IMR-90 (cell line): ENCODE data around the gene XAB2. TPM values are rescaled to one million over a fixed set of nuclear protein-coding genes. Genes with fewer than 3 reads are reported as not detected.

Experiments used
- ATAC-seq: fragments of 200-7000 bp; cut with Tn5 transposase; 2 replicates; pipeline ENCODE4 v1.9.1; 2020; ENCODE audit warnings: low read depth, mild to moderate bottlenecking, moderate library complexity
- BruUV-seq: library from RNA; stranded (reverse); fragments of 400-500 nt; replicated peaks from 2 replicates; lab custom pipeline; 2021; lab: Mats Ljungman, UMichigan
- CTCF ChIA-PET: fragments of 300-600 bp; formaldehyde crosslinking; extraction: SDS; loops from one replicate; lab custom pipeline; 2021; ENCODE audit warnings: antibody characterized with exemption; lab: Yijun Ruan, JAX
- POLR2A ChIA-PET: fragments of 300-600 bp; sonication (Branson Sonifier 250); formaldehyde crosslinking; loops from one replicate; lab custom pipeline; 2022; ENCODE audit warnings: antibody characterized with exemption; ENCODE audit not compliant: unreplicated experiment; lab: Charles Lee
- DNase-seq: peaks from one replicate; pipeline ENCODE4 v3.0.0; 2013
- H2AFZ ChIP-seq: replicated peaks from 2 replicates; pipeline ENCODE3; 2013; ENCODE audit warnings: low read length, mild to moderate bottlenecking; ENCODE audit not compliant: poor library complexity
- H2AK5ac ChIP-seq: 2 replicates; pipeline ENCODE4 v1.6.1; 2013; ENCODE audit warnings: low read depth, low read length, inconsistent platforms
- H2AK9ac ChIP-seq: replicated peaks from 2 replicates; pipeline ENCODE3; 2013; ENCODE audit warnings: mild to moderate bottlenecking, low read depth, low read length, moderate library complexity; ENCODE audit not compliant: poor library complexity
- H2BK120ac ChIP-seq: 2 replicates; pipeline ENCODE4 v1.6.1; 2013; ENCODE audit warnings: low read depth, low read length, inconsistent platforms
- H2BK15ac ChIP-seq: 3 replicates; pipeline ENCODE4 v1.6.1; 2013; ENCODE audit warnings: low read depth, low read length, inconsistent platforms
- H2BK20ac ChIP-seq: 2 replicates; pipeline ENCODE4 v1.6.1; 2013; ENCODE audit warnings: low read depth, mild to moderate bottlenecking, inconsistent platforms, low read length, moderate library complexity
- H2BK5ac ChIP-seq: 2 replicates; pipeline ENCODE4 v1.6.1; 2013; ENCODE audit warnings: mild to moderate bottlenecking, low read depth, low read length, inconsistent platforms; ENCODE audit not compliant: poor library complexity, severe bottlenecking
- H3K14ac ChIP-seq: replicated peaks from 2 replicates; pipeline ENCODE4 v1.6.1; 2013; ENCODE audit warnings: low read depth, low read length, inconsistent platforms
- H3K18ac ChIP-seq: 2 replicates; pipeline ENCODE4 v1.6.1; 2013; ENCODE audit warnings: low read depth, low read length, control low read depth
- H3K23ac ChIP-seq: 2 replicates; pipeline ENCODE4 v1.6.1; 2013; ENCODE audit warnings: low read depth, low read length, inconsistent platforms
- H3K27ac ChIP-seq: 2 replicates; pipeline ENCODE4 v1.5.1; 2013; ENCODE audit warnings: mild to moderate bottlenecking, control low read depth, low read length; ENCODE audit not compliant: insufficient read depth
- H3K27me3 ChIP-seq: 2 replicates; pipeline ENCODE4 v1.6.1; 2013; ENCODE audit warnings: low read length; ENCODE audit not compliant: control insufficient read depth, insufficient read depth
- H3K36me3 ChIP-seq: 2 replicates; pipeline ENCODE4 v1.6.1; 2013; ENCODE audit warnings: low read length, mixed read lengths; ENCODE audit not compliant: control insufficient read depth, insufficient read depth
- H3K4ac ChIP-seq: 2 replicates; pipeline ENCODE4 v1.6.1; 2013; ENCODE audit warnings: low read depth, low read length, inconsistent platforms
- H3K4me1 ChIP-seq: 2 replicates; pipeline ENCODE4 v1.6.1; 2013; ENCODE audit warnings: low read length, mixed read lengths; ENCODE audit not compliant: control insufficient read depth, insufficient read depth
- H3K4me2 ChIP-seq: 2 replicates; pipeline ENCODE4 v1.6.1; 2013; ENCODE audit warnings: low read depth, mild to moderate bottlenecking, control low read depth, low read length, moderate library complexity
- H3K4me3 ChIP-seq: 2 replicates; pipeline ENCODE4 v1.5.1; 2013; ENCODE audit warnings: low read depth, mild to moderate bottlenecking, control low read depth, low read length, moderate library complexity; ENCODE audit not compliant: insufficient read depth
- H3K56ac ChIP-seq: 2 replicates; pipeline ENCODE4 v1.6.1; 2013; ENCODE audit warnings: low read length, inconsistent platforms; ENCODE audit not compliant: insufficient read depth; ENCODE audit errors: extremely low read depth
- H3K79me1 ChIP-seq, 2 experiments: 2 replicates each; pipeline ENCODE4 v1.6.1; 2013; ENCODE audit warnings: low read length in 2 of 2, inconsistent platforms in 1 of 2, low read depth in 1 of 2
- H3K9ac ChIP-seq: 2 replicates; pipeline ENCODE4 v1.6.1; 2013; ENCODE audit warnings: low read depth, low read length, control low read depth
- H3K9me1 ChIP-seq: 2 replicates; pipeline ENCODE4 v1.6.1; 2013; ENCODE audit warnings: low read length, inconsistent platforms; ENCODE audit not compliant: insufficient read depth
- H3K9me3 ChIP-seq: 2 replicates; pipeline ENCODE4 v1.6.1; 2013; ENCODE audit warnings: low read length; ENCODE audit not compliant: control insufficient read depth, insufficient read depth
- H4K20me1 ChIP-seq: 2 replicates; pipeline ENCODE4 v1.6.1; 2013; ENCODE audit warnings: low read length, inconsistent platforms; ENCODE audit not compliant: insufficient read depth
- H4K5ac ChIP-seq: 2 replicates; pipeline ENCODE4 v1.6.1; 2013; ENCODE audit warnings: mild to moderate bottlenecking, low read depth, low read length, control low read depth
- H4K8ac ChIP-seq, 2 experiments: 2 replicates each; pipeline ENCODE4 v1.6.1; 2013; ENCODE audit warnings: low read depth in 2 of 2, low read length in 2 of 2, control low read depth in 1 of 2, inconsistent platforms in 1 of 2
- H4K91ac ChIP-seq: 2 replicates; pipeline ENCODE4 v1.6.1; 2013; ENCODE audit warnings: low read depth, low read length, inconsistent platforms; ENCODE audit not compliant: insufficient read depth
- BHLHE40 ChIP-seq: fragments of 150-350 bp; IDR thresholded peaks from 2 replicates; pipeline ENCODE4 v1.6.1; 2016; ENCODE audit warnings: mild to moderate bottlenecking, low read depth, low read length
- CEBPB ChIP-seq: IDR thresholded peaks from 2 replicates; pipeline ENCODE4 v1.6.1; 2012; ENCODE audit warnings: low read depth, low read length, improper control_type of control experiment
- CHD1 ChIP-seq: IDR thresholded peaks from 2 replicates; pipeline ENCODE4 v1.6.1; 2012; ENCODE audit warnings: low read depth, low read length, improper control_type of control experiment
- CTCF ChIP-seq: conservative IDR thresholded peaks from 2 replicates; pipeline ENCODE4 v1.5.1; 2012; ENCODE audit warnings: mild to moderate bottlenecking, low read depth, low read length, improper control_type of control experiment
- FOS ChIP-seq: fragments of 150-350 bp; IDR thresholded peaks from 2 replicates; pipeline ENCODE4 v1.6.1; 2016; ENCODE audit warnings: low read depth, low read length
- MAFK ChIP-seq: IDR thresholded peaks from 2 replicates; pipeline ENCODE4 v1.6.1; 2012; ENCODE audit warnings: low read depth, low read length, improper control_type of control experiment
- MAZ ChIP-seq: IDR thresholded peaks from 2 replicates; pipeline ENCODE4 v1.6.1; 2012; ENCODE audit warnings: low read depth, mild to moderate bottlenecking, low read length, improper control_type of control experiment, moderate library complexity, borderline replicate concordance
- MXI1 ChIP-seq: IDR thresholded peaks from 2 replicates; pipeline ENCODE4 v1.6.1; 2012; ENCODE audit warnings: low read depth, mild to moderate bottlenecking, low read length, moderate library complexity, borderline replicate concordance
- NFE2L2 ChIP-seq: fragments of 150-350 bp; IDR thresholded peaks from 2 replicates; pipeline ENCODE4 v1.6.1; 2016; ENCODE audit warnings: low read depth, mild to moderate bottlenecking, low read length
- POLR2A ChIP-seq: IDR thresholded peaks from 2 replicates; pipeline ENCODE4 v1.6.1; 2012; ENCODE audit warnings: mild to moderate bottlenecking, low read depth, low read length
- RAD21 ChIP-seq: IDR thresholded peaks from 2 replicates; pipeline ENCODE4 v1.6.1; 2012; ENCODE audit warnings: low read length, improper control_type of control experiment
- RCOR1 ChIP-seq: IDR thresholded peaks from 2 replicates; pipeline ENCODE4 v1.6.1; 2012; ENCODE audit warnings: mild to moderate bottlenecking, low read length, improper control_type of control experiment; ENCODE audit not compliant: insufficient replicate concordance
- RFX5 ChIP-seq: IDR thresholded peaks from 2 replicates; pipeline ENCODE4 v1.8.0; 2012; ENCODE audit warnings: low read depth, mild to moderate bottlenecking, low read length, moderate library complexity
- SMC3 ChIP-seq: fragments of 150-350 bp; IDR thresholded peaks from 2 replicates; pipeline ENCODE4 v1.6.1; 2016; ENCODE audit warnings: low read depth, mild to moderate bottlenecking, antibody characterized with exemption, low read length, moderate library complexity
- USF2 ChIP-seq: fragments of 150-350 bp; IDR thresholded peaks from 2 replicates; pipeline ENCODE4 v1.6.1; 2017; ENCODE audit warnings: mild to moderate bottlenecking, antibody characterized with exemption, low read length, low read depth
- WGBS, 2 experiments: methylation state at CpG; one replicate each; pipeline versions ENCODE4 v1.1.5 to v1.1.7; 2013; ENCODE audit warnings: missing lambda C conversion rate in 2 of 2; ENCODE audit not compliant: insufficient read length in 1 of 2; ENCODE audit errors: extremely low coverage in 2 of 2; 5-methylcytosine and 5-hydroxymethylcytosine counted together
- dilution Hi-C: fragments of 300-500 bp; cut with HindIII; formaldehyde crosslinking; loops from one replicate; pipeline ENCODE4 v1.14.3; 2018; ENCODE audit warnings: low sequenced_read_pairs; ENCODE audit not compliant: unreplicated experiment
- in situ Hi-C: fragments of 300-500 bp; cut with MboI; formaldehyde crosslinking; loops from 3 replicates; pipeline ENCODE4 v1.14.3; 2019; ENCODE audit warnings: low sequenced_read_pairs, inconsistent platforms, mixed read lengths
- intact Hi-C: fragments of 100-400 bp; cut with micrococcal nuclease; formaldehyde crosslinking; loops from 2 replicates; pipeline ENCODE4 v1.10.0; 2022
- polyA plus RNA-seq, 3 experiments: library from polyadenylated mRNA; depleted of rRNA; stranded (reverse); fragments of >200 nt; gene quantifications; 2 replicates each; pipeline ENCODE4 v1.2.3, GENCODE V29; 2012; ENCODE audit warnings: low replicate concordance in 1 of 3
- total RNA-seq: library from RNA; depleted of rRNA; stranded (reverse); fragments of >200 nt; gene quantifications from 2 replicates; pipeline ENCODE4 v1.2.3, GENCODE V29; 2012
- TF ChIP-seq, protein P1 (sequence below): fragments of 150-350 bp; IDR thresholded peaks from 2 replicates; pipeline ENCODE4 v1.6.1; 2016; ENCODE audit warnings: low read depth, mild to moderate bottlenecking, low read length, moderate library complexity, borderline replicate concordance

Gene XAB2
- total and polyA plus RNA-seq, 2 of the 4 experiments (the other 2 are of a cell fraction), result 29.9 to 34.4 TPM

DNA sequence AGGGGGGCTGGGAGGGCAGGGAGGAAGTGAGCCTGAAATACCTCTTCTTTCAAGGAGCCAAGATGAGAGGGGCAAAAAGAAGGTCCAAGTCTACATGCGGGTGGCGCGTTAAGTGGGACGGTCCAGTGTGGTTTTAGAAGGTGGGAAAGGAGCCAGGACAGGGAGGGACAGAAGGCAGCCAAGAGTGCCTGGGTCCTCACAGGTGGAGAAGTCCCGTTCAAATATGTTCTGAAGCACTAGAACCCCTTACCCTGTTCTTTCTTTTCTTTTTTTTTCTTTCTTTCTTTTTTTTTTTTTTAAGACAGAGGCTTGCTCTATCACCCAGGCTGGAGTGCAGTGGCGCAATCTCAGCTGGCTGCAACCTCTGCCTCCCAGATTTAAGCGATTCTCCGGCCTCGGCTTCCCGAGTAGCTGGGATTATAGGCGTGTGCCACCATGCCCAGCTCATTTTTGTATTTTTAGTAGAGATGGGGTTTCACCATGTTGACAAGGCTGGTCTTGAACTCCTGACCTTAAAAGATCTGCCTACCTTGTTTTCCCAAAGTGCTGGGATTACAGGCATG lies 26.3 kb downstream of the XAB2 start:
- intact Hi-C loops, result no loop called here
- H3K9me1 ChIP-seq, result no peaks in the 10 kb centered on the region
- no peaks in the 10 kb centered on the region for H3K9me3 ChIP-seq
- H3K4ac ChIP-seq, result no peak overlapping the region
- no peak for TF ChIP-seq CEBPB
- TF ChIP-seq FOS, result no peak
- no peak for TF ChIP-seq CHD1
- TF ChIP-seq MAFK, result no peak
- TF ChIP-seq SMC3, result no peak
- no peak for TF ChIP-seq RCOR1
- TF ChIP-seq, protein P1, sequence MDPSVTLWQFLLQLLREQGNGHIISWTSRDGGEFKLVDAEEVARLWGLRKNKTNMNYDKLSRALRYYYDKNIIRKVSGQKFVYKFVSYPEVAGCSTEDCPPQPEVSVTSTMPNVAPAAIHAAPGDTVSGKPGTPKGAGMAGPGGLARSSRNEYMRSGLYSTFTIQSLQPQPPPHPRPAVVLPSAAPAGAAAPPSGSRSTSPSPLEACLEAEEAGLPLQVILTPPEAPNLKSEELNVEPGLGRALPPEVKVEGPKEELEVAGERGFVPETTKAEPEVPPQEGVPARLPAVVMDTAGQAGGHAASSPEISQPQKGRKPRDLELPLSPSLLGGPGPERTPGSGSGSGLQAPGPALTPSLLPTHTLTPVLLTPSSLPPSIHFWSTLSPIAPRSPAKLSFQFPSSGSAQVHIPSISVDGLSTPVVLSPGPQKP, result no peak
- TF ChIP-seq POLR2A, result no peak
- no peak for TF ChIP-seq CTCF
- no peak for TF ChIP-seq MXI1
- no peak for TF ChIP-seq NFE2L2
- TF ChIP-seq MAZ, result no peak
- TF ChIP-seq RFX5, result no peak
- no peak for TF ChIP-seq RAD21
- TF ChIP-seq BHLHE40, result no peak
- no peak for TF ChIP-seq USF2
- H2BK120ac ChIP-seq, result no peak overlapping the region
- DNase-seq (no peak), ATAC-seq (no peak)
- H3K4me2 ChIP-seq, result no peak overlapping the region
- in situ Hi-C loops, result no loop called here
- ChIA-PET POLR2A (interaction anchor here (0.6 kb wide), 1 partner anchor 11 kb away, joined by 3 read pairs; no protein-coding TSS in a partner anchor), CTCF (no interaction called here)
- no peak overlapping the region for H2AFZ ChIP-seq
- H2AK9ac ChIP-seq, result no peak overlapping the region
- H2AK5ac ChIP-seq, result no peak overlapping the region
- no peak overlapping the region for H2BK5ac ChIP-seq
- H3K4me3 ChIP-seq, result no peak overlapping the region
- H3K79me1 ChIP-seq, result no peaks in the 10 kb centered on the region
- no peak overlapping the region for H3K23ac ChIP-seq
- no peaks in the 10 kb centered on the region for H4K20me1 ChIP-seq
- no TSS peak for BruUV-seq
- no peak overlapping the region for H3K56ac ChIP-seq
- no peak overlapping the region for H3K27ac ChIP-seq
- H3K4me1 ChIP-seq, result no peaks in the 10 kb centered on the region
- H2BK15ac ChIP-seq, result no peak overlapping the region
- H4K8ac ChIP-seq, result no peak overlapping the region
- no peak overlapping the region for H2BK20ac ChIP-seq
- dilution Hi-C loops, result no loop called here
- H4K5ac ChIP-seq, result no peak overlapping the region
- H3K36me3 ChIP-seq, result no peaks in the 10 kb centered on the region
- H3K9ac ChIP-seq, result no peak overlapping the region
- peaks cover 9% of the 10 kb centered on the region; the same call in 1 of the 2 replicates for H3K27me3 ChIP-seq
- H3K14ac ChIP-seq, result no peak overlapping the region
- no peak overlapping the region for H4K91ac ChIP-seq
- no peak overlapping the region for H3K18ac ChIP-seq
- WGBS, 2 experiments, result no CpG with 5 or more reads among the region's 11 CpGs
